Stomach smooth muscle (tissue), 2 donors: ENCODE data around the gene NFAT5.
A peak's percentile ranks its signal among the peaks of the same experiment; 100 is the strongest.
"Not testable (repeated sequence)": the region's sequence is repeated elsewhere in the genome, so short reads cannot be mapped to it uniquely, and the experiment has no call there.

ENCODE experiments used
- H3K27ac ChIP-seq: one replicate; pipeline ENCODE4 v1.7.0; 2013; ENCODE audit warnings: mild to moderate bottlenecking, low read length, inconsistent platforms
- H3K27me3 ChIP-seq, 2 donors: one replicate each; pipeline ENCODE4 v1.7.0; 2013; ENCODE audit warnings: low read length in 2 of 2; ENCODE audit not compliant: insufficient read depth in 2 of 2, control insufficient read depth in 1 of 2
- H3K36me3 ChIP-seq, 2 donors: one replicate each; pipeline ENCODE4 v1.7.0; 2013; ENCODE audit warnings: low read length in 2 of 2; ENCODE audit not compliant: control insufficient read depth in 2 of 2, insufficient read depth in 2 of 2
- H3K4me1 ChIP-seq: one replicate; pipeline ENCODE4 v1.7.0; 2013; ENCODE audit warnings: low read length; ENCODE audit not compliant: control insufficient read depth, insufficient read depth
- H3K4me3 ChIP-seq, 2 donors: one replicate each; pipeline ENCODE4 v1.7.0; 2013; ENCODE audit warnings: low read length in 2 of 2
- H3K9ac ChIP-seq, 2 donors: one replicate each; pipeline ENCODE4 v1.7.0; 2013; ENCODE audit warnings: low read length in 2 of 2, mild to moderate bottlenecking in 1 of 2
- H3K9me3 ChIP-seq, 2 donors: one replicate each; pipeline ENCODE4 v1.7.0; 2013; ENCODE audit warnings: low read length in 2 of 2; ENCODE audit not compliant: control insufficient read depth in 2 of 2
- donor health status: healthy.
- donor health status: Pancreatic carcinoma.

The NFAT5 gene

DNA sequence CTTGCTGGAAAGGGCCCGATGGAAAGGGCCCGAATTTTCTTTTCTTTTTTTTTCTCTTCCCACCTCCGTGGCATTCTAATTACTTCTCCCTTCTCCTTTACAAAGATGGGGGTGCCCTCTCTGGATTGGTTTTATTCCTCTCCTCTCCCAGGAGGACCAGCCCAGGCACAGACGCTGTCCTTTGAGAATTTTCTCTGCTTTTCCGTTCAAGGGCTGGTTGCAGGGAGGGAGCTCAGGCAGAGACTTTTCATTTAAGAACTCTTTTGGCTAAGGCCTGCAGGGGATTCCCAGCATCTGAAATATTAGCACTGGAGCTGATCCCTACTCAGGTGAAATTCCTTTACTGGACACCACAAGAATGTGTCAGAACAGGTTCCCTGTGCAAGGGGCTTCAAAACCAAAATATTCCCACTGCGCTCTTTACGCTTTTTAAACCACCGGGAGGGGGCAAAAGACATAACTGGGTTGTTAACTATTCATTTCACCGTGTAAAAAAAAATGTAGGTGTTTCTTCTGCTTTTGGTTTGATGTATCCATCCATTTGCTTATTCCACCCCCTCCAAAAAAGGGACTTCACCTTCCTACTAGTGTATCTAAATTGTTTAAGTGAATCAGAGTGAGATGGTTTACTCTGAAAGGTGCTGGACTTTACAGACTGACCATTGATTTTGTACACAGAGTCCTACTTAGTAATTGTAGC is 1.4 kb downstream of the NFAT5 start:
- peak overlapping the region; percentile 91 to 97 for H3K9ac ChIP-seq
- H3K4me3 ChIP-seq, result peak overlapping the region; percentile 89 to 90
- peaks cover 21% of the 10 kb centered on the region for H3K4me1 ChIP-seq
- no peaks in the 10 kb centered on the region for H3K27me3 ChIP-seq
- no peaks in the 10 kb centered on the region for H3K9me3 ChIP-seq
- peak overlapping the region; percentile 91 for H3K27ac ChIP-seq
- no peaks in the 10 kb centered on the region for H3K36me3 ChIP-seq

DNA sequence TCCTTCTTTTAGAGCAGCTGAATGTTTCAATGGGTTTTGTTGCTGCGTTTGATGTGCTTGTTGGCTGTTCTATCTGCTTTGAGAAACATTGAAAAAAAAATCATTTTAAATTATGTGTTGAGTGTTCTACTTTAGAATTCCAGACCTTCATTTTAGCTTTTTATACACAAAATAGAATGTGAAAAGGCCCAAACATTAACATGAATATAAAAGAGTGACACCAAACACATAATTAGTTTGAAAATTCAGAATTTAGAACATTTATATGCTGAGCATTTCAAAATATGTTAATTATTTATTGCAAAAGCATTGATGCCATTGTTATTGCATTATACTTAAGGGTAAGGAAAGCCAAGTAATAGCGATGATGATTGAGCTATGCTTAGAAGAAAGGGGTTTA is 2.9 kb downstream of the NFAT5 start:
- no peaks in the 10 kb centered on the region for H3K27me3 ChIP-seq
- H3K4me3 ChIP-seq, result no peak overlapping the region
- no peaks in the 10 kb centered on the region for H3K36me3 ChIP-seq
- no peak overlapping the region for H3K27ac ChIP-seq
- no peaks in the 10 kb centered on the region for H3K9me3 ChIP-seq
- H3K9ac ChIP-seq, result no peak overlapping the region
- peaks cover 21% of the 10 kb centered on the region for H3K4me1 ChIP-seq

DNA sequence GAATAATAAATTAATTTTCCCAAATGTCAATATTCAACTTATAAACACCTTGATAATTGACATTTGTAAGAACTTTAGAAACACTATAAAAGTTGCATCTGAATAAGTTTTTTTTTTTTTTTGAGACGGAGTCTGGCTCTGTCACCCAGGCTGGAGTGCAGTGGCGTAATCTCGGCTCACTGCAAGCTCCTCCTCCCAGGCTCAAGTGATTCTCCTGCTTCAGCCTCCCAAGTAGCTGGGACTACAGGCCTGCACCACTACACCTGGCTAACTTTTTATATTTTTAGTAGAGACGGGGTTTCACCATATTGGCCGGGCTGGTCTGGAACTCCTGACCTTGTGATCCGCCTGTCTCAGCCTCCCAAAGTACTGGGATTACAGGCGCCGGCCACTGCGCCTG is 13.0 kb downstream of the NFAT5 start:
- H3K27me3 ChIP-seq, H3K9ac ChIP-seq, H3K36me3 ChIP-seq, H3K27ac ChIP-seq, H3K4me1 ChIP-seq, H3K4me3 ChIP-seq, H3K9me3 ChIP-seq: not testable (repeated sequence)

DNA sequence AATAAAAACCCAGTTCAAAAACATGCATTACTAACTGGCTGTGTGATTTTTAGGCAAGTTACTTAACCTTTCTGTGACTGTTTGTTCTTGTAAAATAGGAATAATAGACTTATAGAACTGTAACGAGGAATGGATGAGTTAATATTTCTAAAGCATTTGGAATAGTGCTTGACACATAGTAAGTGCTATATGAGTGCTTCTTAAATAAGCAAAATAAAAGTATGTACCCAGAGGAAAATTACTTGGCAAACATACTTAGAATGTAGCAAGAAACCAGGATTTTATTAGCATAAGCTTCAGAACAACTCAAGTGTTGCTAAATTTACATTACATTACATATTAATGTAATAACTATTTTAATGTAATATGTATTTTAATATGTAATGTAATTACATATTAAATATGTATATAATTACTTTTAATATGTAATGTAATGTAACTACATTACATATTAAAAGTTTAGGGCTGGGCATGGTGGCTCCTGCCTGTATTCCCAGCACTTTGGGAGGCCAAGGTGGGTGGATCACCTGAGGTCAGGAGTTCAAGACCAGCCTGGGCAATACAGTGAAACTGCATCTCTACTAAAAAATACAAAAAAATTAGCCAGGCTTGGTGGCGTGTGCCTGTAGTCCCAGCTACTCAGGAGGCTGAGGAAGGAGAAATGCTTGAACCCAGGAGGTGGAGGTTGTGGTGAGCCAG is 14.2 kb downstream of the NFAT5 start:
- H3K4me3 ChIP-seq, result no peak overlapping the region
- no peaks in the 10 kb centered on the region for H3K4me1 ChIP-seq
- no peak overlapping the region for H3K9ac ChIP-seq
- no peaks in the 10 kb centered on the region for H3K9me3 ChIP-seq
- no peaks in the 10 kb centered on the region for H3K36me3 ChIP-seq
- no peak overlapping the region for H3K27ac ChIP-seq
- H3K27me3 ChIP-seq, result no peaks in the 10 kb centered on the region

DNA sequence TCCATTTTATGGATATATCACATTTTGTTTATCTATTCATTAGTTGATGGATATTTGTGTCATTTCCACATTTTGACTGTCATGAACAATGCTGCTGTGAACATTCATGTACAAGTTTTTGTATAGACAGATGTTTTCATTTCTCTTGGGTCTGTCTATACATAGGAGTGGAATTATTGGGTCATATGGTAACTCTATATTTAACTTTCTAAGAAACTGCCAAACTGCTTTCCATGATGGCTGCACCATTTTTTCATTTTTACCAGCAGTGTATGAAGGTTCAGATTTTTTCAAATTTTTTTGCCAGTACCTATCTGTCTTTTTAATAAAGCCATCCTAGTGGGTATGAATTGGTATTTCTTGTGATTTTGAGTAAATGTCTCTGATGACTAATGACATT is 15.5 kb downstream of the NFAT5 start:
- no peaks in the 10 kb centered on the region for H3K36me3 ChIP-seq
- no peaks in the 10 kb centered on the region for H3K4me1 ChIP-seq
- H3K9ac ChIP-seq, result no peak overlapping the region
- H3K27me3 ChIP-seq, result no peaks in the 10 kb centered on the region
- H3K27ac ChIP-seq, result no peak overlapping the region
- H3K4me3 ChIP-seq, result no peak overlapping the region
- no peaks in the 10 kb centered on the region for H3K9me3 ChIP-seq

DNA sequence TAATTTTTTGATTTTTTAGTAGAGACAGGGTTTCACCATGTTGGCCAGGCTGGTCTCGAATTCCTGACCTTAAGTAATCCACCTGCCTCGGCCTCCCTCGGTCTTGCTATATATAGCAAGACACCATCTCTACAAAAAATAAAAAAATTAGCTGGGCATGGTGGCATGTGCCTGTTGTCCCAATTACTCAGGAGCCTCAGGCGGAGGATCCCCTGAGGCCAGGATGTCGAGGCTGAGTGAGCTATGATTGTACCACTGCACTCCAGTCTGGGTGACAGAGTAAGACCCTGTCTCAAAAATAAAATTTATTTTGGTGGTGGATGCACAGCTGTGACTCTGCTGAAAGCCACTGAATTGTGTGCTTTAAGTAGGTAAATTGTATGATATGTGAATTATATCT is 18.7 kb downstream of the NFAT5 start:
- not testable (repeated sequence) for H3K36me3 ChIP-seq, H3K9me3 ChIP-seq, H3K4me1 ChIP-seq, H3K27ac ChIP-seq, H3K27me3 ChIP-seq, H3K4me3 ChIP-seq, H3K9ac ChIP-seq

DNA sequence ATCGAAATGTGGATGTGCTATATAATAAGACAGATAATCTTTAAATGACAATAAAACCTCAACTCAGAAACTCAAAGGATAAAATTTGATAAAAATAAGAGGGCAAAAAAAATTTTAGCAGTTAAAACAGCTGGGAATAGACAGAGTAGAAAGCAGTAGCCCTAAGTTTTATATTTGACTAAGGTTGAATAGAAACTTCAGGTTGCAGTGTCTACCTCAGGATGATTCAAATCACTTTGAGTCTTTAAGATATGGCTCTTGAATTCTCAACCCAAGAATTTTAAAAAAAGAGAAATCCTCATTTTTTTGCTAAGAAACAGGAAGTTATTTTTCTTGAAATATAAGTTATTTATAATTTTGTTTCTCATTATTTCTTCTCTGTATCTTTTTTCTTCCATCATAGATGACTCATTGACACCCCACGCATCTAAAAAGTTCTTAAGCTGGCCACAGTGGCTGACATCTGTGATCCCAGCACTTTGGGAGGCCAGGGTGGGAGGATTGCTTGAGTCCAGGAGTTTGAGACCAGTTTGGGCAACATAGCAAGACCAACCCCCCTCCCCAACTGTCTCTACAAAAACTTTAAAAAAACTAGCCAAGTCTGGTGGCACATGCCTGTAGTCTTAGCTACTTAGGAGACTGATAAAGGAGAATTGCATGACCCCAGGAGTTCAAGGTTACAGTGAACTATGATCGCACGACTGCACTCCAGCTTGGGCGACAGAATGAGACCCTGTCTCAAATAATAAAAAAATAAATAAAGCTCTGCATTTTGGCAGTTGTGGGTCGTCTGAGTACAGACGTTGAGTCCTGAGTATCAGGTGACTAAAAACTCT is 23.9 kb downstream of the NFAT5 start:
- Histone ChIP-seq H3K27me3 (no peaks in the 10 kb centered on the region), H3K27ac (no peak overlapping the region), H3K9me3 (no peaks in the 10 kb centered on the region), H3K9ac (no peak overlapping the region), H3K4me3 (no peak overlapping the region), H3K4me1 (no peaks in the 10 kb centered on the region), H3K36me3 (no peaks in the 10 kb centered on the region)

DNA sequence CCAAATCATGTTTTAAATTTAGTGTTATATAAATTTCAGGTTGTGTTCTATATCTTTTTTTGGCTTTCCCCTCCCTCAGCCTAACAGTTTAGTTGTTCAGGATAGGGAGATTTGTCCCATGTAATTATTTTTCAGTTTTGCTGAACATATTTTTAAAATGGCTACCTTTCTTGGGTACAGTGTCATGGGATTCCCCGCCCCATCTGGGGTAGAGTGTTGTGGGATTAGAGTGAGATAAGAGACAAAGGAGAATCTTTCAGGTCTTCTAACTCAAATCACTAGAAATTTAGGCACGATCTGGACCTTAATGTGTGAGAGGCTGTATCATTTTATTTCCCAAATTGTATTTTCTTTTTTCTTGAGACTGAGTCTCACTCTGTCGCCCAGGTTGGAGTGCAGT is 24.8 kb downstream of the NFAT5 start:
- H3K9me3 ChIP-seq, result no peaks in the 10 kb centered on the region
- H3K27me3 ChIP-seq, result no peaks in the 10 kb centered on the region
- H3K4me1 ChIP-seq, result no peaks in the 10 kb centered on the region

DNA sequence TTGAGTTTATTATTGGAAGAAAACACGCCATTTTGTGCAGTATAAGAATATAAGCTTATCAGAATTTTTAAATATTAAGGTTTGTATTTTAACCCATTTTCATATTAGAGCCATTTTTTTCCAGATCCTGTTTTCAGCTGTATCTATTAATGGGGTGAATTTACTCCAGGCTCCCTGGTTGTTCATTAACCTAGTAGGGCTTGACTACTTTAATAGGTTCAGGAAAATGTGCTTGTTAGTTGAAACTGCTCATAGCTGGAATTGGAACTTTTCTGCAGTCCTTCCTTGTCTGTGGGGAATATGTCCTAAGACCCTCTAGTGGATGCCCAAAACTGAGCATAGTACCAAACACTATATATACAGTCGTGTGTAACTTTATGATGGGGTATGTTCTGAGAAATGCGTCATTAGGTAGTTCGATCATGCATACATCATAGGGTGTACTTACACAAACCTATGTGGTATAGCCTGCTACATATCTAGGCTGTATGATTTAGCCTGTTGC is 28.0 kb downstream of the NFAT5 start:
- Histone ChIP-seq H3K4me1 (no peaks in the 10 kb centered on the region), H3K27me3 (no peaks in the 10 kb centered on the region), H3K9me3 (no peaks in the 10 kb centered on the region), H3K36me3 (no peaks in the 10 kb centered on the region), H3K9ac (no peak overlapping the region), H3K4me3 (no peak overlapping the region), H3K27ac (no peak overlapping the region)

More for the DNA sequence above, 24.8 kb downstream of the NFAT5 start:
- no peak overlapping the region for H3K4me3 ChIP-seq
- no peak overlapping the region for H3K27ac ChIP-seq
- no peak overlapping the region for H3K9ac ChIP-seq
- no peaks in the 10 kb centered on the region for H3K36me3 ChIP-seq

DNA sequence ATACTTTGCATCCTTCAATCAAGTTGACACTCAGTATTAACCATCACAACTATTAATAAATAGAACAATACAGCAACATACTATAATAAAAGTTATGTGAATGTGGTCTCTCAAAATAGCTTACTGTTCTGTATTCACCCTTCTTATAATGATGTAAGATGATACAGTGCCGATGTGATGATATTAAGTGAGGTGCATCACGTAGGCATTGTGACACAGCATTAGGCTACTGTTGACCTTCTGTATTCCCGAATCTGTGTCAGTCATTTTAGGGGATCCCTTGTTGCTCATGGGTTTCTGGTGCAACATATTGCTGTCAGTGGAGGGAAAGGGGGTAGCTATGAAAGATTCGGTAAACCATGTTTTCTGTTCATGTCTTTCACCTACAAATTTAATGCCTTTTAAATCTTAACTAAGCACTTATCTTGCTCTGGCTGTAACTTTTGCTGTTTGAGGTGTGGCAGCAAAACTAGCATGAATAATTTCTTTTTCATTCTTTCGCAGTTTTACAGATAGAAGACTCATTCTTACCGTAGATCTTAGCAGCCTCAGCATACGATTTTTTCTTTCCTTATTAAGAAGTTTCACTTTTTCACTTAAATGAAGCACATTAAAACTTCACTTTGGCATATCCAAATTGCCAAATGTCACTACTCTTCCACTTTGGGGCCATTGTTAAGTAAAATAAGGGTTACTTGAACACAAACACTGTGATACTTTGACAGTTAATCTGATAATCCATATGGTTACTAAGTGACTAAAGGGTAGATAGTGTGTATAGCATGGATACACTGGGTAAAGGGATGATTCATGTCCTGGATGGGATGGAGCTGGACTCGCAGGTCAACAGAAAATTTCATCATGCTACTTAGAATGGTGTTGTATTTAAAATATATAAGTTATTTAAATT is 29.6 kb downstream of the NFAT5 start:
- Histone ChIP-seq H3K27ac (no peak overlapping the region), H3K9me3 (no peaks in the 10 kb centered on the region), H3K4me3 (no peak overlapping the region), H3K9ac (no peak overlapping the region), H3K36me3 (no peaks in the 10 kb centered on the region), H3K27me3 (no peaks in the 10 kb centered on the region), H3K4me1 (no peaks in the 10 kb centered on the region)
